ENCODE data around the gene IST1.

IST1 gene

DNA sequence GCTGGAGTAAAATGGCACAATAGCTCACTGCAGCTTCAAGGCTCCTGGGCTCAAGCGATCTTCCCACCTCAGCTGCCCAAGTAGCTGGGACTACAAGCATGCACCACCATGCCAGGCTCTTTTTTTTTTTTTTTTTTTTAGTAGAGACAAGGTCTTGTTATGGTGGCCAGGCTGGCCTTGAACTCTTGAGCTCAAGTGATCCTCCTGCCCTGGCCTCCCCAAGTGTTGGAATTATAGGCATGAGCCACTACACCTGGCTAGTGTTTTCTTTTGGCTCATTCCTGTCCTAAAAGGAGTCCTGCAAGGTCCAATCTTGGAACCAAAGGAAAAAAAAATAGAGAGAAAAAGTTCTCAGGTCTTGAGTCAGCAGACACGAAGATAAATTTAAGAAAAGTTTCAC, 74.0 kb downstream of the IST1 start:
- no peak for DNase-seq

DNA sequence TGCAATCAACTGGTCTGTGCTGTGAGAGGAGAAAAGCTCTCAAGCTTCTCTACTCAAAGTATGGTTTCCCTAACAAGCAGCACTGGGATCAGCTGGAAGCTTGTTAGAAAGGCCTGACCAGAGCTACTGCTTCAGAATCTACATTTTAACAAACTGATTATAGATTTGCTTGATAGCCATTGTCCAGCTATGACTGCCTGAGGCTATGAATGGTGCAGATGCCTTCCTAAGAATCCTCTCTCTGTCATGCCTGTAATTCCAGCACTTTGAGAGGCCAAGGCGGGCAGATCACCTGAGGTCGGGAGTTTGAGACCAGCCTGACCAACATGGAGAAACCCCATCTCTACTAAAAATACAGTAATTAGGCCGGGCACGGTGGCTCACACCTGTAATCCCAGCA, 76.2 kb downstream of the IST1 start:
- no peak for DNase-seq

GRCh38 chr16:71972356-71972755, 77.0 kb downstream of the IST1 start:
- no peak for DNase-seq

GRCh38 chr16:71973001-71973400, 77.7 kb downstream of the IST1 start:
- DNase-seq, result no peak

- DNase-seq, result no peak
These were observed 78.9 kb downstream of the IST1 start for GRCh38 chr16:71974068-71974818.

All from DMS 273 treated with DMSO at 0.1 percent for 48 hours (cell line).